ENCODE data around the gene SERPINA9.
"Not testable (repeated sequence)": the region's sequence is repeated elsewhere in the genome, so short reads cannot be mapped to it uniquely, and the experiment has no call there.

SERPINA9 gene

GRCh38 chr14:94485944-94486841 is 10.2 kb upstream of the SERPINA9 start:
- peak; percentile 19 to 23 for DNase-seq

GRCh38 chr14:94484481-94484880 is 8.5 kb upstream of the SERPINA9 start:
- DNase-seq = no peak

GRCh38 chr14:94483729-94484275 is 7.8 kb upstream of the SERPINA9 start:
- DNase-seq = no peak

GRCh38 chr14:94483071-94483451 is 7.1 kb upstream of the SERPINA9 start:
- no peak for DNase-seq

- not testable (repeated sequence) for DNase-seq
Observed at GRCh38 chr14:94482132-94483070, 6.4 kb upstream of the SERPINA9 start.

GRCh38 chr14:94481468-94482131 is 5.6 kb upstream of the SERPINA9 start:
- no peak for DNase-seq

GRCh38 chr14:94480809-94481208 is 4.8 kb upstream of the SERPINA9 start:
- no peak for DNase-seq

- DNase-seq = no peak
Observed at GRCh38 chr14:94478420-94478819, 2.4 kb upstream of the SERPINA9 start.

GRCh38 chr14:94474581-94475031 is 1.4 kb downstream of the SERPINA9 start:
- no peak for DNase-seq

- DNase-seq = no peak
Observed at GRCh38 chr14:94473666-94474410, 2.2 kb downstream of the SERPINA9 start.

GRCh38 chr14:94472842-94473241 is 3.2 kb downstream of the SERPINA9 start:
- DNase-seq = no peak

- DNase-seq = no peak
Observed at GRCh38 chr14:94471045-94471444, 5.0 kb downstream of the SERPINA9 start.

GRCh38 chr14:94470311-94470710 is 5.7 kb downstream of the SERPINA9 start:
- DNase-seq = no peak

GRCh38 chr14:94469261-94469660 is 6.7 kb downstream of the SERPINA9 start:
- no peak for DNase-seq

GRCh38 chr14:94467728-94468520 is 8.1 kb downstream of the SERPINA9 start:
- DNase-seq = no peak

- DNase-seq = no peak
Observed at GRCh38 chr14:94466706-94467370, 9.2 kb downstream of the SERPINA9 start.

- DNase-seq = no peak
Observed at GRCh38 chr14:94465042-94465441, 11.0 kb downstream of the SERPINA9 start.

GRCh38 chr14:94464290-94464689 is 11.7 kb downstream of the SERPINA9 start:
- no peak for DNase-seq

- no peak for DNase-seq
Observed at GRCh38 chr14:94462763-94463572, 13.0 kb downstream of the SERPINA9 start.

GRCh38 chr14:94462219-94462551 is 13.8 kb downstream of the SERPINA9 start:
- DNase-seq = no peak

Data from CD4-positive, alpha-beta T cell treated with Interleukin-1 beta for 1 hour (primary cell).